HCT116 (cell line): ENCODE results near the gene SLAMF1. TPM values are rescaled to one million over a fixed set of nuclear protein-coding genes. Genes with fewer than 3 reads are reported as not detected.

ENCODE experiments used
- ATAC-seq: fragments of 200-7000 bp; cut with Tn5 transposase; 2 replicates; pipeline ENCODE4 v1.9.1; 2020; ENCODE audit warnings: mild to moderate bottlenecking, moderate library complexity
- BruUV-seq: library from RNA; stranded (reverse); fragments of 400-500 nt; replicated peaks from 2 replicates; lab custom pipeline; 2021; lab: Mats Ljungman, UMichigan
- CTCF ChIA-PET: fragments of 300-600 bp; sonication (Branson Sonifier 250); formaldehyde crosslinking; loops from one replicate; lab custom pipeline; 2021; ENCODE audit warnings: antibody characterized with exemption; lab: Charles Lee
- POLR2A ChIA-PET: fragments of 300-600, 350-600 bp; sonication (Branson Sonifier 250); formaldehyde crosslinking; loops from one replicate; lab custom pipeline; 2021; ENCODE audit warnings: antibody characterized with exemption; lab: Charles Lee
- RAD21 ChIA-PET, 2 experiments: fragments of 300-600 bp; sonication (Branson Sonifier 250); formaldehyde crosslinking; loops; one replicate each; lab custom pipeline; 2023; ENCODE audit warnings: low total read pairs in 2 of 2; ENCODE audit not compliant: uncharacterized antibody in 2 of 2, unreplicated experiment in 2 of 2, low non-redundant PET in 1 of 2; lab: Charles Lee
- DNase-seq: peaks from one replicate; pipeline ENCODE4 v3.0.0-alpha.2; 2010; ENCODE audit warnings: low read depth, low spot score
- H2AFZ ChIP-seq: fragments of 200-600 bp; shearing (Covaris generic), sonication (generic); 2 replicates; pipeline ENCODE4 v1.6.1; 2017; ENCODE audit warnings: low read depth, mixed run types, mixed read lengths, antibody characterized with exemption, low read length; ENCODE audit not compliant: poor library complexity, severe bottlenecking
- H3K27ac ChIP-seq: 2 replicates; pipeline ENCODE4 v1.5.1; 2012; ENCODE audit warnings: low read depth, low read length
- H3K27me3 ChIP-seq: fragments of 200-600 bp; sonication (generic); 2 replicates; pipeline ENCODE4 v1.6.1; 2016; ENCODE audit warnings: mixed run types, low read length, mixed read lengths; ENCODE audit not compliant: insufficient read depth
- H3K36me3 ChIP-seq, 2 experiments: fragments of 200-500 bp in 1 of 2; fragments of 200-600 bp in 1 of 2; sonication (Bioruptor generic) in 1 of 2; sonication (generic) in 1 of 2; 2 replicates each; pipeline versions ENCODE4 v1.5.1 to v1.6.1; 2014 to 2016; ENCODE audit warnings: low read length in 2 of 2, inconsistent platforms in 1 of 2, mixed read lengths in 1 of 2, mixed run types in 1 of 2; ENCODE audit not compliant: insufficient read depth in 2 of 2, control insufficient read depth in 1 of 2
- H3K4me1 ChIP-seq, 2 experiments: fragments of 200-600 bp in 1 of 2; sonication (generic) in 1 of 2; 2 replicates each; pipeline versions ENCODE4 v1.5.1 to v1.6.1; 2012 to 2017; ENCODE audit warnings: low read length in 2 of 2, inconsistent platforms in 1 of 2, mild to moderate bottlenecking in 1 of 2, mixed read lengths in 1 of 2, mixed run types in 1 of 2, moderate library complexity in 1 of 2; ENCODE audit not compliant: insufficient read depth in 2 of 2, control insufficient read depth in 1 of 2
- H3K4me2 ChIP-seq: fragments of 200-600 bp; sonication (generic); 2 replicates; pipeline ENCODE4 v1.6.1; 2017; ENCODE audit warnings: mixed run types, low read length, mixed read lengths
- H3K4me3 ChIP-seq, 2 experiments: fragments of 200-600 bp in 1 of 2; sonication (generic) in 1 of 2; replicated peaks in 1 of 2; 2 replicates each; pipeline ENCODE4 v1.5.1; 2011 to 2016; ENCODE audit warnings: low read length in 2 of 2, control low read depth in 1 of 2, low read depth in 1 of 2, mild to moderate bottlenecking in 1 of 2, mixed read lengths in 1 of 2, mixed run types in 1 of 2
- H3K79me2 ChIP-seq: fragments of 200-600 bp; sonication (generic); 2 replicates; pipeline ENCODE4 v1.6.1; 2017; ENCODE audit warnings: mild to moderate bottlenecking, mixed run types, low read length, moderate library complexity, mixed read lengths; ENCODE audit not compliant: insufficient read depth
- H3K9ac ChIP-seq: fragments of 200-600 bp; sonication (generic); 2 replicates; pipeline ENCODE4 v1.6.1; 2016; ENCODE audit warnings: low read length, mixed read lengths
- H3K9me2 ChIP-seq: fragments of 200-600 bp; sonication (generic), shearing (Covaris generic); 2 replicates; pipeline ENCODE4 v1.6.1; 2017; ENCODE audit warnings: mixed run types, mild to moderate bottlenecking, moderate library complexity; ENCODE audit not compliant: insufficient read depth
- H3K9me3 ChIP-seq, 2 experiments: fragments of 200-500 bp in 1 of 2; fragments of 200-600 bp in 1 of 2; sonication (Bioruptor generic) in 1 of 2; sonication (generic) in 1 of 2; 2 replicates each; pipeline ENCODE4 v1.6.1; 2014 to 2017; ENCODE audit warnings: low read length in 2 of 2, mixed read lengths in 2 of 2, inconsistent platforms in 1 of 2, low read depth in 1 of 2, mild to moderate bottlenecking in 1 of 2, mixed run types in 1 of 2, moderate library complexity in 1 of 2; ENCODE audit not compliant: control insufficient read depth in 1 of 2, insufficient read depth in 1 of 2
- H4K20me1 ChIP-seq: fragments of 200-600 bp; sonication (generic), shearing (Covaris generic); 2 replicates; pipeline ENCODE4 v1.6.1; 2017; ENCODE audit warnings: mixed run types, mild to moderate bottlenecking, moderate library complexity; ENCODE audit not compliant: insufficient read depth
- CEBPB ChIP-seq: IDR thresholded peaks from 2 replicates; pipeline ENCODE4 v1.6.1; 2012; ENCODE audit warnings: low read depth
- EGR1 ChIP-seq: IDR thresholded peaks from 2 replicates; pipeline ENCODE4 v1.6.1; 2012; ENCODE audit warnings: low read depth
- ELF1 ChIP-seq: IDR thresholded peaks from 2 replicates; pipeline ENCODE4 v1.6.1; 2012; ENCODE audit warnings: low read depth, borderline replicate concordance
- FOSL1 ChIP-seq: IDR thresholded peaks from 2 replicates; pipeline ENCODE4 v1.6.1; 2012; ENCODE audit warnings: low read depth
- POLR2A ChIP-seq: IDR thresholded peaks from 2 replicates; pipeline ENCODE4 v1.7.0; 2011; ENCODE audit warnings: borderline replicate concordance; ENCODE audit not compliant: insufficient read depth, insufficient read length; ENCODE audit errors: extremely low read depth
- POLR2AphosphoS5 ChIP-seq: IDR thresholded peaks from 2 replicates; pipeline ENCODE4 v1.6.1; 2011; ENCODE audit warnings: mild to moderate bottlenecking, low read depth, low read length, moderate library complexity
- SP1 ChIP-seq: IDR thresholded peaks from 2 replicates; pipeline ENCODE4 v1.6.1; 2012; ENCODE audit warnings: low read depth
- TCF7L2 ChIP-seq: IDR thresholded peaks from 2 replicates; pipeline ENCODE4 v1.7.0; 2011; ENCODE audit warnings: borderline replicate concordance, inconsistent platforms; ENCODE audit not compliant: insufficient read depth, insufficient read length; ENCODE audit errors: extremely low read depth
- ZFX ChIP-seq: fragments of 450-650 bp; IDR thresholded peaks from 2 replicates; pipeline ENCODE4 v1.6.1; 2017
- intact Hi-C: fragments of 100-400 bp; cut with micrococcal nuclease; formaldehyde crosslinking; loops from 2 replicates; pipeline ENCODE4 v1.10.0; 2022
- total RNA-seq: library from RNA; stranded (reverse); gene quantifications from one replicate; pipeline ENCODE4 v1.2.1, GENCODE V29; 2021; ENCODE audit not compliant: unreplicated experiment
- TF ChIP-seq, protein P1 (sequence below): IDR thresholded peaks from 2 replicates; pipeline ENCODE4 v1.6.1; 2012; ENCODE audit warnings: low read depth
- TF ChIP-seq, protein P2 (sequence below), 3 experiments: fragments of 200-600 bp in 1 of 3; sonication (generic) in 1 of 3; IDR thresholded peaks in 2 of 3; conservative IDR thresholded peaks in 1 of 3; 2 replicates each; pipeline ENCODE4 v1.5.1; 2012 to 2017; ENCODE audit warnings: low read depth in 2 of 3, low read length in 2 of 3, antibody characterized with exemption in 1 of 3, borderline replicate concordance in 1 of 3, control low read depth in 1 of 3, mild to moderate bottlenecking in 1 of 3, mixed read lengths in 1 of 3, mixed run types in 1 of 3, moderate library complexity in 1 of 3; ENCODE audit not compliant: insufficient read depth in 1 of 3

The SLAMF1 gene
- total RNA-seq, 1 experiment from 2014 or later: 0.30 TPM

DNA sequence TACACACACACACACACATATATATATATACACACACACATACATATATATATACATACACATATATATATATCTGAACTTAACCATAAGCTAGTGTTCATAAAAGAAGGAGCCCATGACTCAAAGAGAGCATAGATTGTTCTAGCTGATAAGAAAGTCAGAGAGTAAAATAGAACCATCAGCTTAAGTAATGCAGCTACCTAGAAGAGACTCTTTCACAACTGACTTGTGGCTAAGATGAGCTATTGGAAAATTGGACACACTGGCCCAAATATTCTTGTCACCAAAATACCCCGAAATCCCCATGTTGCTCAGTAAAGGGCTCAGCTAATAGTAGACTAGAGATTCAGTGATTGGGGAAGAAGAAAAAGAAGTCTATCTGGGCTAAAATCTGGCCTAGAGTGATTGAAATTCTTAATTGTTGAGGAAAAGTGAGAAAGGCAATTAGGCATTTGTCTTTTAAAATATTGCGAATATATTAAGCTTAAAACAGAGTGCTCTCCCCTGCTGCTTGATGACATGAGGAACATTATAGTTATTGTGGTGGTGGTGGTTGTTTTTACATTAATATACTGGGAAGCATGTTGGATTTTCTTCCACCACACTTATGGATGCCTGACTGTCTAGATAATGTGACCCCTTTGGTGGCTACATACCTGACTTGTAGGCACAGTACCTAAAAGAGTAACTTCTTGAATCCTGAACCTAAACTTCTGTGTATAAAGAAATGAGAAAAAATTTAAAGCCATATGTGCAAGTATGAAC, 6.3 kb downstream of the SLAMF1 start:
- intact Hi-C loops: no loop called here
- H3K79me2 ChIP-seq: no peaks in the 10 kb centered on the region
- TF ChIP-seq ZFX (no peak), SP1 (no peak), ELF1 (no peak), POLR2A (no peak)
- H3K36me3 ChIP-seq: no peaks in the 10 kb centered on the region
- H3K9ac ChIP-seq: no peak overlapping the region
- H3K27ac ChIP-seq: no peak overlapping the region
- no peak overlapping the region for H2AFZ ChIP-seq
- H3K9me2 ChIP-seq: no peaks in the 10 kb centered on the region
- BruUV-seq: no TSS peak
- ATAC-seq (no peak), DNase-seq (no peak)
- H3K4me2 ChIP-seq: no peak overlapping the region
- POLR2A ChIA-PET: no interaction called here
- no peaks in the 10 kb centered on the region for H3K9me3 ChIP-seq
- H3K4me1 ChIP-seq: no peaks in the 10 kb centered on the region
- CTCF ChIA-PET: interaction anchor here (0.5 to 1.1 kb wide), 2 partner anchors 35 to 128 kb away, joined by 4 read pairs; no protein-coding TSS in a partner anchor
- H4K20me1 ChIP-seq: no peaks in the 10 kb centered on the region
- RAD21 ChIA-PET: no interaction called here
- no peak overlapping the region for H3K4me3 ChIP-seq
- no peaks in the 10 kb centered on the region for H3K27me3 ChIP-seq

- intact Hi-C loops: no loop called here
- no TSS peak for BruUV-seq
- Histone ChIP-seq H3K27ac (no peak overlapping the region), H3K79me2 (no peaks in the 10 kb centered on the region), H3K27me3 (no peaks in the 10 kb centered on the region), H3K9ac (no peak overlapping the region), H3K36me3 (no peaks in the 10 kb centered on the region), H3K9me2 (no peaks in the 10 kb centered on the region), H3K4me2 (no peak overlapping the region), H2AFZ (no peak overlapping the region), H3K4me1 (no peaks in the 10 kb centered on the region), H4K20me1 (no peaks in the 10 kb centered on the region), H3K4me3 (no peak overlapping the region), H3K9me3 (no peaks in the 10 kb centered on the region)
- ChIA-PET RAD21 (no interaction called here), CTCF (interaction anchor here (1.1 kb wide), 1 partner anchor 35 kb away, joined by 4 read pairs; no protein-coding TSS in a partner anchor), POLR2A (no interaction called here)
- DNase-seq (no peak), ATAC-seq (no peak)
- no peak for TF ChIP-seq EGR1
- no peak for TF ChIP-seq FOSL1
- TF ChIP-seq, protein P1, sequence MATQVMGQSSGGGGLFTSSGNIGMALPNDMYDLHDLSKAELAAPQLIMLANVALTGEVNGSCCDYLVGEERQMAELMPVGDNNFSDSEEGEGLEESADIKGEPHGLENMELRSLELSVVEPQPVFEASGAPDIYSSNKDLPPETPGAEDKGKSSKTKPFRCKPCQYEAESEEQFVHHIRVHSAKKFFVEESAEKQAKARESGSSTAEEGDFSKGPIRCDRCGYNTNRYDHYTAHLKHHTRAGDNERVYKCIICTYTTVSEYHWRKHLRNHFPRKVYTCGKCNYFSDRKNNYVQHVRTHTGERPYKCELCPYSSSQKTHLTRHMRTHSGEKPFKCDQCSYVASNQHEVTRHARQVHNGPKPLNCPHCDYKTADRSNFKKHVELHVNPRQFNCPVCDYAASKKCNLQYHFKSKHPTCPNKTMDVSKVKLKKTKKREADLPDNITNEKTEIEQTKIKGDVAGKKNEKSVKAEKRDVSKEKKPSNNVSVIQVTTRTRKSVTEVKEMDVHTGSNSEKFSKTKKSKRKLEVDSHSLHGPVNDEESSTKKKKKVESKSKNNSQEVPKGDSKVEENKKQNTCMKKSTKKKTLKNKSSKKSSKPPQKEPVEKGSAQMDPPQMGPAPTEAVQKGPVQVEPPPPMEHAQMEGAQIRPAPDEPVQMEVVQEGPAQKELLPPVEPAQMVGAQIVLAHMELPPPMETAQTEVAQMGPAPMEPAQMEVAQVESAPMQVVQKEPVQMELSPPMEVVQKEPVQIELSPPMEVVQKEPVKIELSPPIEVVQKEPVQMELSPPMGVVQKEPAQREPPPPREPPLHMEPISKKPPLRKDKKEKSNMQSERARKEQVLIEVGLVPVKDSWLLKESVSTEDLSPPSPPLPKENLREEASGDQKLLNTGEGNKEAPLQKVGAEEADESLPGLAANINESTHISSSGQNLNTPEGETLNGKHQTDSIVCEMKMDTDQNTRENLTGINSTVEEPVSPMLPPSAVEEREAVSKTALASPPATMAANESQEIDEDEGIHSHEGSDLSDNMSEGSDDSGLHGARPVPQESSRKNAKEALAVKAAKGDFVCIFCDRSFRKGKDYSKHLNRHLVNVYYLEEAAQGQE: no peak
- no peak for TF ChIP-seq ELF1
- TF ChIP-seq TCF7L2: no peak
- TF ChIP-seq POLR2AphosphoS5: no peak
- TF ChIP-seq, protein P2, sequence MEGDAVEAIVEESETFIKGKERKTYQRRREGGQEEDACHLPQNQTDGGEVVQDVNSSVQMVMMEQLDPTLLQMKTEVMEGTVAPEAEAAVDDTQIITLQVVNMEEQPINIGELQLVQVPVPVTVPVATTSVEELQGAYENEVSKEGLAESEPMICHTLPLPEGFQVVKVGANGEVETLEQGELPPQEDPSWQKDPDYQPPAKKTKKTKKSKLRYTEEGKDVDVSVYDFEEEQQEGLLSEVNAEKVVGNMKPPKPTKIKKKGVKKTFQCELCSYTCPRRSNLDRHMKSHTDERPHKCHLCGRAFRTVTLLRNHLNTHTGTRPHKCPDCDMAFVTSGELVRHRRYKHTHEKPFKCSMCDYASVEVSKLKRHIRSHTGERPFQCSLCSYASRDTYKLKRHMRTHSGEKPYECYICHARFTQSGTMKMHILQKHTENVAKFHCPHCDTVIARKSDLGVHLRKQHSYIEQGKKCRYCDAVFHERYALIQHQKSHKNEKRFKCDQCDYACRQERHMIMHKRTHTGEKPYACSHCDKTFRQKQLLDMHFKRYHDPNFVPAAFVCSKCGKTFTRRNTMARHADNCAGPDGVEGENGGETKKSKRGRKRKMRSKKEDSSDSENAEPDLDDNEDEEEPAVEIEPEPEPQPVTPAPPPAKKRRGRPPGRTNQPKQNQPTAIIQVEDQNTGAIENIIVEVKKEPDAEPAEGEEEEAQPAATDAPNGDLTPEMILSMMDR (IDR thresholded peaks at IDR 0.05 in 2 of 3, conservative IDR thresholded peaks at IDR 0.05 in 1 of 3; ENCODE audit: borderline replicate concordance in 1 of 3, insufficient read depth in 1 of 3, low read depth in 2 of 3, low read length in 2 of 3): no peak
- TF ChIP-seq CEBPB: no peak
Observed at GRCh38 chr1:160639652-160640051, 7.2 kb downstream of the SLAMF1 start.
